ENCODE results near the gene ATG5.

DNA sequence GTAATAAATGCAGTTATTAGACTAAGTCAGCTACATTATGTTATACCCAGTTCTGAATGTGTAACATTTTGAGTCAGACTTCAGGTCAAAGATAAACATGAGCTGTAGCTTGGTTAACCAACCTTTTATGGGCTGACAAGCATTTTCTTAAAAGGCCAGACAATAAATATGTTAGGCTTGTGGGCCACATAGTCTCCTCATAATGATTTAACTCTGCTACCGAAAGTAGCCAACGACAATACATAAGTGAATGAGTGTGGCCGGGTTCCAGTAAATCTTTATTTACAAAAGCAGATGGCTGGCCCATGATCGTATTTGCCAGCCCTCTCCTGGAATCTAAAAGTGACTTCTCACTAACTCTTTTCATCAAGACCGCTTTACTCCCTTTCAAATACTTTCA is 49.9 kb downstream of the ATG5 start:
- TF ChIP-seq, protein P1, sequence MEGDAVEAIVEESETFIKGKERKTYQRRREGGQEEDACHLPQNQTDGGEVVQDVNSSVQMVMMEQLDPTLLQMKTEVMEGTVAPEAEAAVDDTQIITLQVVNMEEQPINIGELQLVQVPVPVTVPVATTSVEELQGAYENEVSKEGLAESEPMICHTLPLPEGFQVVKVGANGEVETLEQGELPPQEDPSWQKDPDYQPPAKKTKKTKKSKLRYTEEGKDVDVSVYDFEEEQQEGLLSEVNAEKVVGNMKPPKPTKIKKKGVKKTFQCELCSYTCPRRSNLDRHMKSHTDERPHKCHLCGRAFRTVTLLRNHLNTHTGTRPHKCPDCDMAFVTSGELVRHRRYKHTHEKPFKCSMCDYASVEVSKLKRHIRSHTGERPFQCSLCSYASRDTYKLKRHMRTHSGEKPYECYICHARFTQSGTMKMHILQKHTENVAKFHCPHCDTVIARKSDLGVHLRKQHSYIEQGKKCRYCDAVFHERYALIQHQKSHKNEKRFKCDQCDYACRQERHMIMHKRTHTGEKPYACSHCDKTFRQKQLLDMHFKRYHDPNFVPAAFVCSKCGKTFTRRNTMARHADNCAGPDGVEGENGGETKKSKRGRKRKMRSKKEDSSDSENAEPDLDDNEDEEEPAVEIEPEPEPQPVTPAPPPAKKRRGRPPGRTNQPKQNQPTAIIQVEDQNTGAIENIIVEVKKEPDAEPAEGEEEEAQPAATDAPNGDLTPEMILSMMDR (IDR thresholded peaks at IDR 0.05), result no peak
- TF ChIP-seq POLR2A (IDR thresholded peaks at IDR 0.05) (no peak), POLR2AphosphoS5 (IDR thresholded peaks at IDR 0.05) (no peak)
